Fibroblast of mammary gland (primary cell): ENCODE measurements around the gene ZNF764.

Experiments used
- DNase-seq: peaks from one replicate; pipeline ENCODE4 v3.0.0-alpha.2; 2010; ENCODE audit warnings: low read depth
- H3K4me3 ChIP-seq: 2 replicates; pipeline ENCODE4 v1.5.1; 2011; ENCODE audit warnings: low read depth, mild to moderate bottlenecking, low read length, moderate library complexity; ENCODE audit not compliant: control insufficient read depth
- CTCF ChIP-seq: conservative IDR thresholded peaks from 2 replicates; pipeline ENCODE4 v1.5.1; 2011; ENCODE audit warnings: low read depth, low read length, inconsistent platforms; ENCODE audit not compliant: control insufficient read depth, insufficient read depth

Gene ZNF764

DNA sequence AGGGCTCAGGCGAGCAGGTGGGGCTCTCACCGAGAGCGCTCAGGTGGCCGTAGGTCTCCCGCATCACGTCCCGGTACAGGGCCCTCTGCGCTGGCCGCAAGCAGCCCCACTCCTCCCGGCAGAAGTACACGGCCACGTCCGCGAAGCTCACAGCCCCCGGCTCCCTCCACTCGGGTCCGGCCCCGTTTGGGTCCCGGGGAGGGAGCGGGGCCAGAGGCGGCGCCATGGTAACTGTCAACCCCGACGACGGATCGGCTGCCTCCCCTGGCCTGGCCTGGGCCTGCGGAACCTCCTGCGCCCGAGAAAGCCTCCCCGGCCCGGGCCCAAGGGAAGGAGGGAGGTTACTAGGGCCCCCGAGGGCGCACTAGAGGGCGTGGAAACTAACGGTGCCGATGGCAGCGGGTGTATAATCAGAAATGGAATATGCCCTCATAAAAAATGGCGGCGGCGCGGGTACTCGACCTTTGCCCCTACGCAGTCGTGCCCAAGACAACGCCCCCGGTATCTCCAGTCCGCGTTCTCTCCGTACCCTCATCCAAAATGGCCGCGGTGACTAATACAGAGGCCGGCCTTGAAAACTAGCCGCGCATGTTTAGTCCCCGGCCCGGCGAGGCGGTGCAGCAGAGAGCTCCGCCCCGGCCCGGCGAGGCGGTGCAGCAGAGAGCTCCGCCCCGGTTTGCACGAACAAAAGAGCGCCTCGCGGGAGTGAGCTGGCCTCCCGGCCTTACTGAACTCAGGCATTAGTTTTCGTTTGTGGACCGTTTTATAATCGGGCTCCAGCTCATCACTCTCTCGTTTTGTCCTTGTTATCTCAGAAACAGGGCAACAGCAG, at the start of gene ZNF764:
Gene ZNF764 (minus strand): TSS at position 418 of the 832 bp plus-strand sequence. CDS start 192 bp downstream, at position 226.
- peak within 1 kb of the TSS; percentile 74 for H3K4me3 ChIP-seq
- TF ChIP-seq CTCF, result no peak
- peak; percentile 97 for DNase-seq

GRCh38 chr16:30606004-30606403, 47.8 kb upstream of the ZNF764 start:
- TF ChIP-seq CTCF, result no peak
- no peak for DNase-seq
- H3K4me3 ChIP-seq, result no peak overlapping the region

- DNase-seq, result no peak
- TF ChIP-seq CTCF, result no peak
- H3K4me3 ChIP-seq, result no peak overlapping the region
Observed at GRCh38 chr16:30605158-30605557, 47.0 kb upstream of the ZNF764 start.

- no peak overlapping the region for H3K4me3 ChIP-seq
- TF ChIP-seq CTCF, result no peak
- no peak for DNase-seq
Observed at GRCh38 chr16:30604316-30604947, 46.3 kb upstream of the ZNF764 start.

- peak; percentile 61 for DNase-seq
- TF ChIP-seq CTCF, result no peak
- H3K4me3 ChIP-seq, result no peak overlapping the region
Observed at GRCh38 chr16:30603945-30604315, 45.8 kb upstream of the ZNF764 start.

GRCh38 chr16:30602616-30603277, 44.6 kb upstream of the ZNF764 start:
- DNase-seq, result peak; percentile 84
- TF ChIP-seq CTCF, result no peak
- no peak overlapping the region for H3K4me3 ChIP-seq
